ENCODE measurements around the gene EIF4ENIF1. TPM values are rescaled to one million over a fixed set of nuclear protein-coding genes. Genes with fewer than 3 reads are reported as not detected.
"Not testable (repeated sequence)": the region's sequence is repeated elsewhere in the genome, so short reads cannot be mapped to it uniquely, and the experiment has no call there.

EIF4ENIF1 gene
- total RNA-seq, 4 donors from 2014 or later: 23.8 to 51.4 (median 25.0) TPM

- intact Hi-C loops (cut with DNase I): no loop called here
- no peaks in the 10 kb centered on the region for H3K9me3 ChIP-seq
- H3K27me3 ChIP-seq: no peaks in the 10 kb centered on the region
- WGBS: 84% methylated on average over 9 of the region's 9 CpGs
- no peak overlapping the region for H3K4me3 ChIP-seq
- peaks cover 88 to 100% (median 96%) of the 10 kb centered on the region in 4 donors for H3K36me3 ChIP-seq
- H3K27ac ChIP-seq (replicated peaks in 1 of 4): no peak overlapping the region
- no peak for DNase-seq (ENCODE audit: extremely low spot score)
- H3K4me1 ChIP-seq: no peaks in the 10 kb centered on the region
- no peak for TF ChIP-seq CTCF (IDR thresholded peaks at IDR 0.05)
Observed at GRCh38 chr22:31425331-31426050, 64.2 kb downstream of the EIF4ENIF1 start.

DNA sequence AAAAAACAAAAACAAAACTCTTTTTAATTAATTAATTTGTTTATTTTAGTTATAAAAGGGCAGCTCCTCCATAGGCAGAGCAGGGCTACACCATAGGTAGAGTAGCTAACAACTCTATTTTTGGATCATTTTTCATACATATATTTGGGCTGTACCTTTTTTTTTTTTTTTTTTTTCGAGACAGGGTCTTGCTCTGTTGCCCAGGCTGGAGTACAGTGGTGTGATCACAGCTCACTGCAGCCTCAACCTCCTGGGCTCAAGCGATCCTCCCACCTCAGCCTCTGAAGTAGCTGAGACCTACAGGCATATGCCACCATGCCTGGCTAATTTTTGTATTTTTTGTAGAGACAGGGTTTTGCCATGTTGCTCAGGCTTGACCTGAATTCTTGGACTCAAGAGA, 87.3 kb downstream of the EIF4ENIF1 start:
- intact Hi-C loops (cut with DNase I): not testable (repeated sequence)

DNA sequence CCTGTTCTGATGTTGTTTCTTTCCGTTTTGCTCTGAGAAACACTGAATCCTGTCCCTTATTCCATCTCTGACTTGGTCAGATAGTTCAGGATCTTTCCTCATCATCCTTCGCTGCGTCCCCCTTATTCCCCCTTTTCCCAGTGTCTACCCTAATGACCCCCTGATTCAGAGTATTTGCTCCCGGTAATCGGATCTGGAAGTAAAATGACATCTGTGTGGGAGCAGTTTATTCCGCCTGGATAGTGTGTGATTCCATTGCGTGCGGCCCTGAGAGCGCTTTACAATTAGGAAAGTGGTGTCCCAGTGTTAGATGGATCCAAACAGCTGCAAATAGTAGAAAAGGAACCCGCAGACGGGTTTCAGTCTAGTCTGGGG, 89.6 kb downstream of the EIF4ENIF1 start:
- WGBS: 2% methylated on average over 11 of the region's 11 CpGs
- DNase-seq (ENCODE audit: extremely low spot score): no peak
- no peaks in the 10 kb centered on the region for H3K9me3 ChIP-seq
- no peaks in the 10 kb centered on the region for H3K27me3 ChIP-seq
- H3K4me3 ChIP-seq: peak overlapping the region; percentile 69 to 87 (median 76)
- peak overlapping the region; percentile 84 to 91 (median 85) for H3K27ac ChIP-seq (replicated peaks in 1 of 4)
- intact Hi-C loops (cut with DNase I): no loop called here
- peaks cover 12 to 30% (median 21%) of the 10 kb centered on the region in 4 donors for H3K4me1 ChIP-seq
- no peak for TF ChIP-seq POLR2AphosphoS5 (IDR thresholded peaks at IDR 0.05)
- no peak for TF ChIP-seq CTCF (IDR thresholded peaks at IDR 0.05)
- TF ChIP-seq EP300 (IDR thresholded peaks at IDR 0.05): no peak
- TF ChIP-seq POLR2A (IDR thresholded peaks at IDR 0.05; ENCODE audit: low read depth): no peak
- peaks cover 15 to 39% (median 34%) of the 10 kb centered on the region in 4 donors for H3K36me3 ChIP-seq

More for the DNA sequence above, 87.3 kb downstream of the EIF4ENIF1 start:
- 92% methylated on average over 2 of the region's 2 CpGs for WGBS
- H3K27ac ChIP-seq (replicated peaks in 1 of 4); H3K27me3 ChIP-seq; H3K9me3 ChIP-seq; DNase-seq (ENCODE audit: extremely low spot score); H3K4me3 ChIP-seq: not testable (repeated sequence)
- H3K4me1 ChIP-seq: peaks cover 12 to 30% (median 22%) of the 10 kb centered on the region in 4 donors
- peaks cover 37 to 63% (median 51%) of the 10 kb centered on the region in 4 donors for H3K36me3 ChIP-seq

GRCh38 chr22:31399211-31400022, 90.2 kb downstream of the EIF4ENIF1 start, which contains the start of gene DRG1:
Gene DRG1 (plus strand): TSS chr22:31399604. CDS start chr22:31399684, 80 bp downstream.
- Histone ChIP-seq H3K36me3 (peaks cover 14 to 34% (median 28%) of the 10 kb centered on the region in 4 donors), H3K27me3 (no peaks in the 10 kb centered on the region), H3K27ac (replicated peaks in 1 of 4) (peak within 1 kb of the TSS; percentile 84 to 91 (median 85)), H3K9me3 (no peaks in the 10 kb centered on the region), H3K4me3 (peak within 1 kb of the TSS; percentile 69 to 87 (median 76)), H3K4me1 (peaks cover 12 to 30% (median 21%) of the 10 kb centered on the region in 4 donors)
- DNase-seq (ENCODE audit: extremely low spot score): peak; percentile 98
- TF ChIP-seq CTCF (IDR thresholded peaks at IDR 0.05): peak in 1 of 3 experiments; percentile 26
- no peak for TF ChIP-seq EP300 (IDR thresholded peaks at IDR 0.05)
- TF ChIP-seq POLR2AphosphoS5 (IDR thresholded peaks at IDR 0.05): peak; percentile 96 to 99
- peak; percentile 91 for TF ChIP-seq POLR2A (IDR thresholded peaks at IDR 0.05; ENCODE audit: low read depth)
- intact Hi-C loops (cut with DNase I): loop anchor here (2.0 kb wide), 1 partner anchor 53 kb away; the partner anchor contains the start of gene PATZ1
- 1% methylated on average over 60 of the region's 72 CpGs for WGBS

DNA sequence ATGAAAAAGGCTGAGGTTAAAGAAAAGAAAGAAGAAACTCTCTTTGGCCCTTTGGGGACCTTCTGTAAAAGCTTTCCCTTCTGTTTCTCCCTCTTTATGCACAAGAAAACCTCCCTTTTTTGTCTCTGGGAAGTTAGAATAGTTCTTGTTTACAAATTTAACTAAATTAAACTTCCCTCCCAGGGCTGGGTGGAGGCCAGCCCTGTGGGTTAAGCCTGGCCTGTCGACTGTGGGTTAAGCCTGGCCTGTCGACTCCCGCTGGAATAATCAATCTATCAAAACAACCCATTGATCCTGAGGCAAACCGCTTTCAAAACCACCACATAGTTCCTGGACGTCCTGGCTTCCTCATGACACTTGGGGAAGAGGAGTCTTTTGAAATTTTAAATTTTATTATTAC, 91.4 kb downstream of the EIF4ENIF1 start:
- intact Hi-C loops (cut with DNase I): loop anchor here (2.0 kb wide), 1 partner anchor 51 kb away; the partner anchor contains the start of gene PATZ1
- Histone ChIP-seq H3K9me3 (no peaks in the 10 kb centered on the region), H3K36me3 (peaks cover 7 to 22% (median 16%) of the 10 kb centered on the region in 4 donors), H3K27ac (replicated peaks in 1 of 4) (peak overlapping the region in 2 of 4 donors; percentile 84 to 86), H3K4me1 (peaks cover 12 to 30% (median 21%) of the 10 kb centered on the region in 4 donors), H3K4me3 (no peak overlapping the region), H3K27me3 (no peaks in the 10 kb centered on the region)
- DNase-seq (ENCODE audit: extremely low spot score): no peak
- no peak for TF ChIP-seq POLR2AphosphoS5 (IDR thresholded peaks at IDR 0.05)
- no peak for TF ChIP-seq POLR2A (IDR thresholded peaks at IDR 0.05; ENCODE audit: low read depth)
- no peak for TF ChIP-seq CTCF (IDR thresholded peaks at IDR 0.05)
- TF ChIP-seq EP300 (IDR thresholded peaks at IDR 0.05): no peak
- WGBS: 57% methylated on average over 5 of the region's 5 CpGs
